Inflammatory macrophage treated with lipopolysaccharide for 1 hour (primary cell): ENCODE measurements around the gene MUC4.

Source experiments
- DNase-seq, 2 donors: peaks; one replicate each; pipeline ENCODE4 v3.0.0-alpha.2; 2020 to 2022

The MUC4 gene, protein sequence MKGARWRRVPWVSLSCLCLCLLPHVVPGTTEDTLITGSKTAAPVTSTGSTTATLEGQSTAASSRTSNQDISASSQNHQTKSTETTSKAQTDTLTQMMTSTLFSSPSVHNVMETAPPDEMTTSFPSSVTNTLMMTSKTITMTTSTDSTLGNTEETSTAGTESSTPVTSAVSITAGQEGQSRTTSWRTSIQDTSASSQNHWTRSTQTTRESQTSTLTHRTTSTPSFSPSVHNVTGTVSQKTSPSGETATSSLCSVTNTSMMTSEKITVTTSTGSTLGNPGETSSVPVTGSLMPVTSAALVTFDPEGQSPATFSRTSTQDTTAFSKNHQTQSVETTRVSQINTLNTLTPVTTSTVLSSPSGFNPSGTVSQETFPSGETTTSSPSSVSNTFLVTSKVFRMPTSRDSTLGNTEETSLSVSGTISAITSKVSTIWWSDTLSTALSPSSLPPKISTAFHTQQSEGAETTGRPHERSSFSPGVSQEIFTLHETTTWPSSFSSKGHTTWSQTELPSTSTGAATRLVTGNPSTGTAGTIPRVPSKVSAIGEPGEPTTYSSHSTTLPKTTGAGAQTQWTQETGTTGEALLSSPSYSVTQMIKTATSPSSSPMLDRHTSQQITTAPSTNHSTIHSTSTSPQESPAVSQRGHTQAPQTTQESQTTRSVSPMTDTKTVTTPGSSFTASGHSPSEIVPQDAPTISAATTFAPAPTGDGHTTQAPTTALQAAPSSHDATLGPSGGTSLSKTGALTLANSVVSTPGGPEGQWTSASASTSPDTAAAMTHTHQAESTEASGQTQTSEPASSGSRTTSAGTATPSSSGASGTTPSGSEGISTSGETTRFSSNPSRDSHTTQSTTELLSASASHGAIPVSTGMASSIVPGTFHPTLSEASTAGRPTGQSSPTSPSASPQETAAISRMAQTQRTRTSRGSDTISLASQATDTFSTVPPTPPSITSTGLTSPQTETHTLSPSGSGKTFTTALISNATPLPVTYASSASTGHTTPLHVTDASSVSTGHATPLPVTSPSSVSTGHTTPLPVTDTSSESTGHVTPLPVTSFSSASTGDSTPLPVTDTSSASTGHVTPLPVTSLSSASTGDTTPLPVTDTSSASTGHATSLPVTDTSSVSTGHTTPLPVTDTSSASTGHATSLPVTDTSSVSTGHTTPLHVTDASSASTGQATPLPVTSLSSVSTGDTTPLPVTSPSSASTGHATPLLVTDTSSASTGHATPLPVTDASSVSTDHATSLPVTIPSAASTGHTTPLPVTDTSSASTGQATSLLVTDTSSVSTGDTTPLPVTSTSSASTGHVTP (N-terminal part only)

DNA sequence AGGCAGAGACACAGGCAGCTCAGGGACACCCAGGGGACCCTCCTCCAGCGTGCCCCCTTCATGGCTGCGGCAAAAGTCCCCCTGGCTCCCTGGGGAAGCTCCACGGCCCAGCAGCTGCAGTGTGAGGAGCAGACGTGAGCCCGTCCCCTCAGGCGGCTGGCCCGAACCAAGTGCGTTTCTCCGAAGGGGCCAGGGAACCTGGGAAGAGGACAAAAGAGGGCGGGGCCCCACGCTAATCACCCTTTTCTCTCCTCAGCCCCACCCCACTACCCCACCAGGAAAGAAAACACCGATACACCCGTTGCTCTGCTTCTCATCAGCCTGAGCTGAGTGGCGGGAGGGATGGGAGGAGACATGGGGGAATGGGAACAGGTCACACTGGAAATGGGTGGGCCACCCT lies at the start of gene MUC4:
Gene MUC4, minus strand, starts transcription at position 174 of the 400 bp plus-strand sequence. Its CDS starts 112 bp downstream, at position 62.
- DNase-seq = no peak

DNA sequence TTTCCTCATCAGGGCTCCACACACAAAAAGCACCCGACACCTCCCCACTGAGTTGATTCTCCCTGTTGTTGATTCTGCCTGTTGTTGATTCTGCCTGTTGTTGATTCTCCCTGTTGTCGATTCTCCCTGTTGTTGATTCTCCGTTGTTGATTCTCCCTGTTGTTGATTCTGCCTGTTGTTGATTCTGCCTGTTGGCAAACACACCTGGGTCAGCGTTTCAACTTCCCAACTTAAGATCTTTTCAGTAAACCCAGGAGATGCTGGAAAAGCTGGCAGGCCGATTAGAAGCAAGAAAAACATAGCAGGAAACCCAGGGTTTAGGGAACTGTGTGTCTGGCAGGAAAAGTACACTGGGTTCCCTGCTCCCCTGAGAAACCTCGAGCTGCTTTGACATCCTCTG lies 48.7 kb upstream of the MUC4 start:
- DNase-seq = no peak

DNA sequence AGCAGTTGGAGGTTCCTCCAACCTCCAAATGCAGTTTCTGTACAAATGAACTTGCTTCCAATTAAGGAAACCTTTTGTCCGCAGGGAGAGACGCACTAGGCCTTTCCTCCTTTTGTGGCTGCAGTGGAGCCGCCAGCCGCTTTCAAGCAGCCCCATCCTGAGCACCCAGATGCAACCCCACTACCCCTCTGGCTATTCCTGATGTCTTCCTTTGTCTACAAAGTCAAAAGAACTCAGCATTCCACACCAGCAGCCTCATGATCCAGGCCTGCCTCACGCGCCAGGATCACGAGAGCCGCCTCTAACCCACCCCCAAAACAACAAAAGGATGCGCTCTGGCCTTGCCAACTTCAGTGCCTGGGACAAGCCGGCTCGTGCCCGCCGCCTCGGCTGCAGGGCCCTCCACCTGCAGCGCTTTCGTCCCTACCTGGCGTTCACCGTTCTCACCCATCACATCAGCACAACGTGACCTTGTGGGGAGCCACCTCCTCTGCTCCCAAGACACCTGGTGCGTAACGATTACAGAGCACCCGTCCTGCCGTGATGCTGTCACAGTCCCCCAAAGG lies 48.2 kb upstream of the MUC4 start:
- no peak for DNase-seq

DNA sequence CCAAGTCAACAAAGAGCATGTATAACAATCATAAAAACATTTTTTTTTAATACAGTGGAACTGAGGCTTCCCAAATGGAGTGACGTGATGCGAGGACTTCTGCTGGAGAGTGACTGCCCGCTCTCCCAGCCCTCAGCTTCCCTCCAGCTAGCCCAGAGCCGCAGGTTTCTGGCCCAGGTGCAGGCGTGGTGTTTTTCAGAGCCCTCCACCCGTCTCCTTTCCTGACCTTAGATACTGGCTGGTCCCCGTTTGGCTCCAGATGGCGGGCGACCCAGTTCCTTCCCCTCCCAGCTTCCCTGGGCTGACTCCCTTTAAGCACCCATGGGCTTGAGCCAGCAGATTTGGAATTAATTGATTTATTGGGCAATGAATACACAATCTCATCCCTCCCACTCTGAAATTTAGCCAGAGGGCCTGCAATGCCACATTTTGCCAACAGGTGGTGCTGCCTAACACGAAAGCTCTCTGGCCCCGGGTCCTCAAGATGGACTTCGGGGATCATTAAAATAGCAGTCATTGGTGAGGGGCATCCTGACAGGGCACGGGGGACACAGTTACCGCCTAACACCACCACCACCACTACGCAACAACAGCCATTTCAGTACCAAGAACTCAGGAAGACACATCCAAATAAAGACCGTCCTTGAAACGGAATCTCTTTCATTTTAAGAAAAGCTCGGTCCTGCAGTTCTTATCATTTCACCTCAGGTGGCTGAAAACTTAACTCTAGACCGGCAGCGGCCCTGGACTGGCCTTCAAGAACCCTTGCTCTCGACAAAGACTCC lies 47.5 kb upstream of the MUC4 start:
- DNase-seq = peak; percentile 41 to 94

DNA sequence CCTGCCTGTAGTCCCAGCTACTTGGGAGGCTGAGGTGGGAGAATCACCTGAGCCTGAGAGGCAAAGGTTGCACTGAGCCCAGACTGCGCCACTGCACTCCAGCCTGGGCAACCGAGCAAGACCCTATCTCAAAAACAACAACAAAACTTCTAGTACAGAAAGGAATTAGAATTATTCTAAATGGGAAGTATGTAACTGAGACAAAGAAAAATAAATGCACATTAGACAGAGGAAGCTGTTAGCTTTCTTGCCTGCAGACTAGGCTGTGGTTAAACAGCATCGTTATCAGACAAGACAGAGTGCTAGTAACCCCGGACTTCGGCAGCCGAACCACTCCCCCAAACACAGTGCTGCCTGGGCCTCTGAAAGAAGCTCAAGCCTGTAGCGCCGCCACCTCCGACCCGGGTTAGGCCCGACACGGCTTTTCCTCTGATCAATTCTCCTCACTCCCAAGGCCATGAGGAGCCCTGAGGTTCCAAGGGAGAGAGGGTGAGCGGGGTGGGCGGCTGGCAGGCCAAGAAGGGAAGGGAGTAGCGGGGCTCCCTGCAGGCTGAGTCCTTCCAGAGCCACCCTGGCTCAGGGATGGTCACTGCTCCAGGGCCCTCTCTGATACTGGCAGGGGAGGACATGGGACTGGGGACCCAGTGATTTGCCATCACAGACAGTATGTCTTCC lies 44.8 kb upstream of the MUC4 start:
- no peak for DNase-seq

DNA sequence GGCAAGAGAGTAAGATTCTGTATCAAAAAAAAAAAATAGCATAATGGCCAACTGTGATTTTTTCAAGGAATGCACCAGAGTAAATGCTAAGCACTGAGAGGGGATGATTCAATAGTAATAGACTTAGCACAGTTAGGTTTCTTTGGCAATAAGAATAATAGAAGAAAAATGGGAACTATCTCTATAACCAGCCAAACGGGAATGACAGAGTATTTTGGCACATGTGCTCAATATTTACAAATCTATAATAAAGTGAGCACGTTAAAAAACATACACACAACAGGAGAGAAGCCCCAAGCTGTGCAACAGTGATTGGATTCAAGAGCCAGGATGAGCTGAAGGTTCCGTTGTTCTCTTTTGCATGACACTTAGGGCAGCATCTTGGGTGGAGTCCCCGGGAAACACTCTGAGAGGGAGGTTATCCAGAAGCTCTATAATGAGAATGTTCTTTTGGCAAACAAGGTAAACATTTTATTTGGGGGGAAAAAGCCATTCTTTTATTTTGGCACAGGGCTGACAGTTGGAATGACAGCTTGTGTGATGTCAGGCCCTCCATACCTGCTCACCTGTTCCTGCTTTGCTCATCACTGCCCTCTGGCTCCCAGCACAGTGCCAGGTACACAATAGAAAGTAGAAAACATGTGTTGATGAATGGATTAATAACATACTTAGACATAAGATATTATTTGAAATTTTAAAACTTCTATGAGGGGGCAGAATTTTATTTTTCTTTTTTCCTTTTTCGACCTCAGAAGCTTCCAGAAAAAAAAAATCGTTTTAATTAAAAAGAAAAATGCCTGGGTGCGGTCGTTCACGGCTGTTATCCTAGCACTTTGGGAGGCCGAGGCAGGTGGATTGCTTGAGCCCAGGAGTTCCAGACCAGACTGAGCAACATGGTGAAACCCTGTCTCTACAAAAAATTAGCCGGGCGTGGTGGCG lies 44.0 kb upstream of the MUC4 start:
- DNase-seq = no peak

DNA sequence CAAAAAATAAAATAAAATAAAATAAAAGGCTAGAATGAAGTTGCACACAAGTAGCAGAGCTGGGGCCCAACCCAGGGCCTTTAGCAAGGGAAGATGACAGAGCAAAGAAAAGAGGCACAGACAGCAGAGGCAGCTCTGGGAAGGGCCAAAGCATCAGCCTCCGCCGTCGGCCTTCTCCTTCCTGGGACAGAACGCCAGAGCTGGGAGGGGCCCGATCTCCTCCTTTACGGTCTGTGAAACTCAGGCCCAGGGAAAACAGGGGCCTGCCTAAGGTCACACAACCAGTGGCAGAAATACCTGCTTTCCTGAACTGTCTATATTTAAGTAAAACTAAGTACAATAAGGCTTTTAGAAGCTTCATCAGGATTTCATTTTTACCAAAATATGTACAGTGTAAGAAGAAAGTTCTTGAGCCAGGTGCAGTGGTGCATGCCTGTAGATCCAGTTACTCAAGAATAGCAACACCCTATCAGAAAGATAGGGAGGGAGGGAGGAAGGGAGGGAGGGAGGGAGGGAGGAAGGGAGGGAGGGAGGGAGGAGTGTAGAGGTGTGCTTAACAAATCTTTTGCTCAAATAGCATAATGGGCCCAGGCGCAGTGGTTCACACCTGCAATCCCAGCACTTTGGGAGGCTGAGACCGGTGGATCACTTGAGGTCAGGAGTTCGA lies 43.0 kb upstream of the MUC4 start:
- DNase-seq = no peak

DNA sequence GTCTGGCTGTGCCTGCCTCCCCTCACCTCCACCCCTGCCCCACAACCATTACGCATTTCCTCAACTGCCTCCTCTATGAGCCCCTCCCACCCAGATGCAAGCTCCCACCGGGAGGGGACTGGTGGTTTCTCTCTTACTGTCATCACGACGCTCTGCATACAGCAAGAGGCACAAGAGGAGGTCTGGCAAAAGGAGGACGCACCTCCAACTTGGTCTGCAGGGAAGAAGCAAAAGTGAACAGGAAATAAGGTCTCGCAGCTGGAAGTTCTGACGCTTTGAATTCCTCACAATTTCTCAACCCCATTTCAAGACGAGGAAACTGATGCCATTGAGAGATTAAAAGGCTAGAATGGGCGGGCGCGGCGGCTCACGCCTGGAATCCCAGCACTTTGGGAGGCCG lies 42.3 kb upstream of the MUC4 start:
- DNase-seq = no peak

DNA sequence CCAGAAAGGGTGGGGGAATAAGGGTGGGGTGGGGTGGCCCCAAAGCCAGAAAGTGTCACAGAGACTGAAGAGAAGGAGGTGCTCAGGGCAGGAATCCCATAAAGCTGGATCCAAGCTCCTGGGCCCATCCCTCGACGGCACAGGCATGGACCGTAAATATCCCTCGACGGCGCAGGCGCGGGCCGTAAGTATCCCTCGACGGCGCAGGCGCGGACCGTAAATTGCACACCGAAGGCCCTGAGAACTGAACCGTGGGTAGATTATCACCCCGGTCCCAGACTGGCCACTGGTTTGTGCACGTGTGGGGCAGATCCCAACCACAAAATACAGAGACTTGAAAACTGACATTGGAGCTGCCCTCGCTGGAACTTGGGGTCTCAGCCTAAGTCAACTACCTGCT lies 41.3 kb upstream of the MUC4 start:
- DNase-seq = no peak

DNA sequence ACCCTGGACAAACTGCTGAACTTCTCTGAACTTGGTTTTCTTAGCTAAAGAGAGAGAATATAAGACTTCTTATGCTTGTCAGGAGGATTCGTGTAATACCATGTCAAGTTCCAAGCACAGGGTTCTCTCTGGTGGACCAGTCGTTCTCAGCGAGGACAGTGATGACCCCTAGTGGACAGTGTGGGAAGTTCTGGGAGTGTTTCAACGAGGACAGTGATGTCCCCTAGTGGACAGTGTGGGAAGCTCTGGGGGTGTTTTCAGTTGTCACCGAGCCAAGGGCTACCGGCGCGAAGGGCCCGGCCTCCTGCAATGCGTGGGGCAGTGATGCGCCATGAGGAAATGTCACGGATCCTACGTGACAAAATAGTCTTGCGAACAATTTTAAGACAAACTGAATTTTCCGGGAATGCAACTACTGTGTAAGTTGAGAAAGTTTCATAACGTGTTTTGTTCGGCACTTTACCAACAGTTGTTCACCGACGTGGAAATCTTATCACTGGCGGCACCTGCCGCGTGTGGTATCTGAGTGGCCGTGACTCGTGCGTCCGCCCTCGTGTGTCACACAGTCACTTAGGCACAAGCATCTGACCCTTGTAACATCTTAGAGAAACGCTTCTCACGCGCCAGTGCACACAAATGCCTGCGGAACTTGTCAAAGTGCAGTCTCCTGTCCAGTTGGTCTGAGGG lies 39.3 kb upstream of the MUC4 start:
- DNase-seq = peak; percentile 80 to 99

DNA sequence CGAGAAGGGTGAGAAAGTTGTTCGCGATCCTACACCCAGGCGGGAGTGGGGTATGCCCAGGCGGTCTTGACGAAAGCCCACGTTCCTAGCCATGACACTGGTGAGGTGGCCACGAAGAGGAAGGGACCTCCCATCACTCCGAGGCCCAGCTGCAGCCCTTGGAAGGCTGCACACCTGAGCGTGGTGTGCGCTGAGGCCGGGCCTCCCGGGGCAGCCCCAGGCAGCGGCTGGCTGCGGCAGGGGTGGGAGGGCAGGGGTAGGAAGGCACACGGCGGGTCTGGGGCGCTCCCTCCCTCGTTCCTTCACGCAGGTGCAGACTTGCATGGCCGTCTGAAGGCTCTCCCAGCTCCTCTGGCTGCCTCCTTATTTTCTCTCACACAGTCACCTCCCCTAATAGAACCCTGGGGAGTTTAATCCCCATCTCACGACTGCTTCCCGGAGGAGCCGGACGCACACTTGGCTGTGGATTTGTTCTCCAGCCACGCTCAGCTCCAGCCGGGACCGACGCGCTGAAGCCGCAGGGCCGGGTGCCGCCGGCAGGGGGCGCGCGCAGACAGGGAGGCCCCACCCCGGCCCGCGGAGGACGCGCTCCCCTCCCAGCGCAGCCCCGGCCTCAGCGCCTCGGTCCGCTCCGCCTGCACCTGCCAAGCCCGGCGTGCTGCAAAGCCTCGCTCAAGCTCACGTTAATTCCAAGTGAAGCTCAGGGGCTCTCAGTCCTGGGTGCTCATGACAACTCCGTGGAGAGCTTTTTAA lies 37.8 kb upstream of the MUC4 start:
- DNase-seq = no peak

DNA sequence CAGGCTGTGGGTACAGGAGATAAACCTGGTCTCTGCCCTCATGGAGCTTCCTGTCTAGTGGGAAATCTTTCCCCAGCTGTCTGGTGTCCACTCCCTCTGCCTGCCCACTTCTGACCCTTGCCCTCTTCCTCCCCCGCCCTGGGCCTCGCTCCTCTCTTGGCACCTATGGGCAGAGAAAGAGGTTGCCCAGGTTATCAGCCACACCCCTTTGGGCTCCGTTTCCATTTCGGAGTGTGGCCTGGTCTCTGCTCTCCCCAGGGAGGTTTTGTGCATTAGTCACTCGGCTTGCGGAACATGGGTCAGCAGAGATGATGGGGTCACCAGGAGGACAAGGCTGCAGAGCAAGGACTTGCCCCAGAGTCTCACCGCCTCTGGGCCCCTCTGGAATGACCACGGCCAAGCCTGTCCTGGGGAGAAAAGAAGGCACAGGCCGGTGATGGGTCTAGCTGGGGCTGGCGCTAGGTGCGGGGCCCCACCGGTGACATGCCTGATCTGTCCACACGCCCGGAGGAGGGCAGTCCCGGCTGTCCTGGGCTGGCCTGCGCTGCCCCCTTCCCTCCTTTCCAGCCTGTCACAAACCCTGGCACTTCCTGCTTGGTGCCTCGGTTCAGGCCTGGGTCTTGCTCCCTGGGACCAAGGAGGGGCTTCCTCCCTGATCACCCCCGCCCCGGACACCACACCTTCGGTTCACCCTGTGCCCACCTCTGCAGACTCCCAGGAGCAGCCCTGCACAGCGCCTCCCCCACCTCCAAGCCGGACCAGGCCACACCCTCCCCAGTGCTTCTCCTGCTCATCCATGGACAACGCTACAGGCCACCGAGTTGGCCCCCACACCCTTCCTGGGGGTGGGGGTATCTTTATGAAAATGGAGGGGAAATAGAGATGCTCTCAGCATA lies 35.6 kb upstream of the MUC4 start:
- DNase-seq = no peak

DNA sequence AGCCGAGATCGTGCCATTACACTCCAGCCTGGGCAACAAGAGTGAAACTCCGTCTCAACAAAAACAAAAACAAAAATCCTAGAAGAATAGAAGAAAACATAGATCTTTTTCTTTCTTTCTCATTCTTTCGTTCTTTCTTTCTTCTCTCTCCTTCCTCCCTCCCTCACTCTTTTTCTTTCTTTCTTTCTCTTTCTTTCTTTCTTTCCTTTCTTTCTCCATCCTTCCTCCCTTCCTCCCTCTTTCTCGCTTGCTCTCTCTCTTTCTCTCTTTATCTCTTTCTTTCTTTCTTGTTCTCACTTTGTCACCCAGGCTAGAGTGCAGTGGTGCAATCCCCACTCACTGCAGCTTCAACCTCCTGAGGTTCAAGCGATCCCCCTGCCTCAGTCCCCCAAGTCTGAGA lies 33.8 kb upstream of the MUC4 start:
- no peak for DNase-seq

DNA sequence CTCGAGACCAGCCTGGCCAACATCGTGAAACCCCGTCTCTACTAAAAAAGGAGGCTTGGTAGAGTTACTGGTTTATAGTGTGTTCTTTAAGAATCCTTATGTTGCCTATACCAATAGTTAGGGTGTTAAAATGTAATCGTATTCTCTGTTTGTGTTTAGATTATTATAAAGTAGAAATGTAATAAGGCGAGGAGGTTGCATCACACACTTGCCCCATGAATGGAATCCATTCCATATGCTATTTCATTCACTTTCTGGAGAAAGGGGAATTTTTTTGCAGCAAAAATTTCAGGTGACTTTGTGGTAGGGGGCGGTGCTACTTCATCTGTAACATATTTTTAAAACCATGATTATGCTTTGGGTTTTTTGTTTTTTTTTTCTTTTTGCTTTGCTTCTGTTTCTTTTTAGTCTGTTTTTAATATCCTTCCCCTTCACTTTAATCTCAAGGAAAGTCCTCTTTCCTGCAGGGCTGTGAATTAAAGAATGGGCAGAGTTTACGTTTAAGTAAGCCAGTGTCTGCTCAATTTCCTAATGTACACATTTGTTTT lies 33.0 kb upstream of the MUC4 start:
- no peak for DNase-seq

DNA sequence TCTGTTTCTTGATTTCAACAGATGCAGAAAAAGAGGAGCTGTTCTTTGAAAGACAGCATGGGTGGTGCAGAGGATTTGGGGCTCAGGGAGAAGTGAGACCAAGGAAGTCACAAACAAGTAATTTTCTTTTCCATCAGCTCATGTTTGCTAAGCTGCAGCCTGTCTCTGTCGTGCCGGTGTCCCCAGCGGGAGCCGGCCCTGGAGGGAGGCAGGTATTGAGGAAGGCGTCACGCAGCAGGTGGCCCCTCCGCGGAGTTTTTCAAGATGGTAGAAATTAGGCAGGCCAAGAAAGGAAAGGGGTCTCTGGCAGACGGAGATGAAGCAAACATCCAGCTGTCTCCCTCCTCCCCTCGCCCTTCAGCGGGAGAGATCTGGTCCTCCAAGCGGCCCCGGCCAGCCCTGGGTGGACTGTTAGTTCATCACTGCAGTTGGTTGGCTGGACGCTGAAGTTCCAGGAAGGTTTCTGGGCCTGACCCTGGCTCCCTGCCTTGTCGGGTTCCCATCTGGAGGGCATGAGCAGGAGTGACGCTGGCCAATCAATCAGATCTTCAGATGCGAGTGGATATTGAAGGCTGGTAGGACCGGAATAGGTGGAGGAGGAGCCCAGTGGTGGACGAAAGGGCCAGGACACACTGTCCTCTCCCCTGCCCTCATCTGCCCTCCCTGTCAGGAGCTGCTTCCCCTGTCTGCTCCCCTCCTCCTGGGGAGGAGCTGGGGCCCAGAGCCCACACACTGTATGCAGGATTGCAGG lies 27.7 kb upstream of the MUC4 start:
- DNase-seq = no peak

DNA sequence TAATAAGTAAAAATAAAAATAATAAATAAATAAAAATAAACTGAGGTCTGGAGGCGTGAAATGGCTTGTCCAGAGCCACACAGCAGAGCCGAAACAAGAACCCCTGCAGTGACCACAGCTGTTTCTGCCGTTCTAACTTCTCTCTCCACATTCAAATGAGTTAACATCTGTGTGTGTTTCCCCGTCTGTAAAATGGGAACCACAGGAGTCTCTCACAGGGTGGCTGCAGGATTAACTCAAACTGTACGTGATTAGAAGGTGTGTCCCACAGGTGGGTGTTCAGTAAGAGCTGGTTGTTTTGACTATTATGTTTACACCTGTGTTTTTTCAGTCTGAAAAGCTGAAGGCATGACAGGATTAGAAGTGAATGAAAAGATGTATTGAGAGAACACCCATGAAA lies 27.0 kb upstream of the MUC4 start:
- no peak for DNase-seq
